HG02884 (cell line): Measurements from ENCODE around the gene PLEKHA5.
"Not testable (repeated sequence)": the region's sequence is repeated elsewhere in the genome, so short reads cannot be mapped to it uniquely, and the experiment has no call there.

Experiments
- ATAC-seq: cut with Tn5 transposase; IDR thresholded peaks from one replicate; pipeline ENCODE4 v1.9.1; 2021; ENCODE audit warnings: mild to moderate bottlenecking, moderate library complexity; ENCODE audit not compliant: unreplicated experiment

Gene PLEKHA5

GRCh38 chr12:19166387-19166786 is 36.9 kb downstream of the PLEKHA5 start:
- no peak for ATAC-seq

- no peak for ATAC-seq
Measured at GRCh38 chr12:19166956-19167355, 37.4 kb downstream of the PLEKHA5 start.

- ATAC-seq: no peak
Measured at GRCh38 chr12:19167708-19168107, 38.2 kb downstream of the PLEKHA5 start.

GRCh38 chr12:19168644-19169043 is 39.1 kb downstream of the PLEKHA5 start:
- ATAC-seq: no peak

- no peak for ATAC-seq
Measured at GRCh38 chr12:19169222-19169621, 39.7 kb downstream of the PLEKHA5 start.

DNA sequence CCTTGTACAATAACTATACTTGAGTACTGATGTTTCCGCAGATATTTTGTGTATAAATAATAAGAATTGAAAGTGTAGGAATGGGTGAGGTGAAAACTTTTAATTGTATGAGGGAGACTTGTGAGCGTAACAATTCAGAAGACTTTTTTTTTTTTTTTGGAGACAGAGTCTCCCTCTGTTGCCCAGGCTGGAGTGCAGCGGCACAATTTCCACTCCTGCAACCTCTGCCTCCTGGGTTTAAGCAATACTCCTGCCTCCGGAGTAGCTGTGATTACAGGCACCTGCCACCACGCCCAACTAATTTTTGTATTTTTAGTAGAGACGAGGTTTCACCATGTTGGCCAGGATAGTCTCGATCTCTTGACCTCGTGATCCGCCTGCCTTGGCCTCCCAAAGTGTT is 40.8 kb downstream of the PLEKHA5 start:
- not testable (repeated sequence) for ATAC-seq

DNA sequence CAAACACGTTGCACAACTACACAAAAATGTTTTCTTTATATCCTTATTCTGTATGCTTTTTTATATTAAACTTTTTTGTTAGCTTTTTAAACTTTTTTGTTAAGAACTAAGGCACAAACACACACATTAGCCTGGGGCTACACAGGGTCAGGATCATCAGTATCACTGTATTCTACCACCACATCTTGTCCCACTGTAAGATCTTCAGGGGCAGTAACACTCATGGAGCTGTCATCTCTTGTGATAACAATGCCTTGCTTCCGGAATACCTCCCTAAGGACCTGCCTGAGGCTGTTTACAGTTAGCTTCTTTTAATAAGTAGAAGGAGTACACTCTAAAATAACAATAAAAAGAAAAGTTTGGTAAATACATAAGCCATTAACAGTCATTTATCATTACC is 42.2 kb downstream of the PLEKHA5 start:
- no peak for ATAC-seq

GRCh38 chr12:19177754-19178153 is 48.2 kb downstream of the PLEKHA5 start:
- no peak for ATAC-seq

GRCh38 chr12:19179986-19180385 is 50.5 kb downstream of the PLEKHA5 start:
- ATAC-seq: no peak

GRCh38 chr12:19181666-19182426 is 52.3 kb downstream of the PLEKHA5 start:
- no peak for ATAC-seq

DNA sequence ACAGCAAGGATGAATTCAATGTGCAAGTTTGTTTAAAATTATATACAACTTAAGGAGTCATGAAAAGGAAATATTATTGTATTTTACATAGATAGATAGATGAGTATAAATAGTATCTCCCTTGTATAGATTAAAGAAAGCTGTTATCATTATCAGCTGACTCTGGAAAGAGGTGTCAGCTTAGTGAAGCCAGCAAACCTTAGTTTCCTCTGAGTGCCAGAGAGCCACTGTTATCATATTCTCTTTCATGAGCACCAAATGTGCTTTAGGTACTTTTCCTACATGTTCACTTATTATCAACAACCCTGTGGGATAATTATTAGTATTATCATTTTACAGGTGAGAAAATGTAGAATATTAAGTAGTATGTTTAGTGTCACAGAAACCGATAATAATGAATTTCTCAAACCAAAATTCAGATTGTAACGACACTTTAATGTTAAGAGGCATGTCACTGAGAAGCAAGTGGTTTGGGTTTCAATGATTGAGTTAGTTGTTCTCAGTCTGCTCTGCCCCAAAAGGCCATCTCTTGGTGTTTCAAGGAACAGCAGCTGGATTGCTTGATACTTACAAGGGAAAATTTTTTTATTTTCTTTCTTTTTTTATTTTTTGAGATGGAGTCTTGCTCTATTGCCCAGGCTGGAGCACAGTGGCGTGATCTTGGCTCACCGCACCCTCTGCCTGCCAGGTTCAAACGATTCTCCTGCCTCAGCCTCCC is 53.7 kb downstream of the PLEKHA5 start:
- no peak for ATAC-seq

- no peak for ATAC-seq
Measured at GRCh38 chr12:19185262-19185929, 55.9 kb downstream of the PLEKHA5 start.

DNA sequence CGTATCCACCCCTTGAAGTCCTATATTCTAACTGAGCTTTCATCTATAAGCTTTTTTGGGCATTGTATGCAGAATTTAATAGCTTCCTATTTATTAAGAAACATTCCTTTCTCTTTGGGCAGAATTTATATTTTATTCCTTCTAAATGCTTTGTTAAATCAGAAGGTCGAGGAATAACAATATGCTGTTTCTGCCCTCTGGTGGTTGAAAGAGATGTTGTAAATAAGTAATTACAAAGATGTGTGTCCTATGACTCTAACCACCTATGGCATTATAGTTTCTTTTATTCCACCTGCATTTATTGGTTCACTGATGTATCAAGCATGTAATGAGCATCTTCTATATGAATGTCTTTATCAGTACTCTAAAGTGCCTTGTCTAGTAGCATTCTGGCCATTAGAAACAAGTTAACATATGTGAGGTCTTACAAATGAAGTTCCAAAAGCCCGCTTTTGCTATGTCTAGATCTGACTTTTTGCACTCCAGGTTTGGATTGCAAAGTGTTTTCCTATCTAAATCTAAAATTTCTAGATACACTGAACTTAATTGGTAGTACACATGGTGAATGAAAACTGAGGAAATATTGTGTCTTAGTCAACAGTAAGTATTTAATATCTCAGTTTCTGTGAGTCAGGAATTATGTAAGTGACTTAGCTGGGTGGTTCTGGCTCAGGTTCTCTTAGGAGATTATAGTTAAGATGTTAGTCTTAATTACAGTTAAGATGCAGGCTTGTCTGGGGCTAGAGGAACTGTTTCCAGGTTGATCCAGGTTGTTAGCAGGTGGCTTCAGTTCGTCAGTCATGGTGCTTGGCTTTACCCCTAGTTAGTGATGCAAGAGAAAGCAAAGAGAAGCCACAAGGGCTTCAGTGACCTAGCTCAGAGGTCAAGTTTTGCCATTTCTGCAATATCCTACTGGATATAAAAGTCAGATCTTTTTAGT is 57.5 kb downstream of the PLEKHA5 start:
- no peak for ATAC-seq

GRCh38 chr12:19189522-19189921 is 60.0 kb downstream of the PLEKHA5 start:
- no peak for ATAC-seq

DNA sequence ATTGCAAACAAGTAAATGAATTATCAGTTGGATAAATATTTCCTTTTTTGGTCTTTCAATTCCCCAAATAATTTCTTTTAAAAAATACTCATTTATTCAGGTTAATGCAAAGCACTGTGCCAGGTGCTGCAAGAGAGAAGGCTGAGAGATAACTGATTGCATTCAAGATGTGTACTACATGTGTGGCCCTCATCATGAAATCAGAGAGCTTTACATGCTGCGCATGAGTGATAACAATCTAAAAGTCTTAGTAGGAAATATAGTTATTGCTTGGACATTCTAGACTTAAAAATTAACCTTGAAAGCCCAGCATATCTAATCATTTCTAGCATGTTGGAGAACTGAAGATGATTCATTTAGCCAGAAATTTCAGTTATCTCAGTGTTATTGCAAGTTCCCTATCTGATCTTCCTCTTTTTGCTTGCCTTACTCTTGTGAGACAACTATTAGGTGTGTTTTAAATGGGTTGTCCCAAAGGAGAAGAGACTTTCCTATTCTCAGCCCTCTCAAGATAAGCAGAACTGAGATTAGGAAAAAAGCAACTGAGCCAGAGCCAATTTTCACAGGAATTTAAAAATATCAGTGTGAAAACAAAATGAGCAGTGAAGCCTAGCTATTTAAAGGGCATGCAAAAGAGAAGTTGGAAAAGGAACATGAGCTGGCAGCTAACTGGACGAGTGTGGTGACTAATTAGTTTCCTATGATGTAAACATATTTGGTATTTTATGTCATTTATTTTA is 60.9 kb downstream of the PLEKHA5 start:
- ATAC-seq: no peak

- ATAC-seq: no peak
Measured at GRCh38 chr12:19191089-19191488, 61.6 kb downstream of the PLEKHA5 start.

DNA sequence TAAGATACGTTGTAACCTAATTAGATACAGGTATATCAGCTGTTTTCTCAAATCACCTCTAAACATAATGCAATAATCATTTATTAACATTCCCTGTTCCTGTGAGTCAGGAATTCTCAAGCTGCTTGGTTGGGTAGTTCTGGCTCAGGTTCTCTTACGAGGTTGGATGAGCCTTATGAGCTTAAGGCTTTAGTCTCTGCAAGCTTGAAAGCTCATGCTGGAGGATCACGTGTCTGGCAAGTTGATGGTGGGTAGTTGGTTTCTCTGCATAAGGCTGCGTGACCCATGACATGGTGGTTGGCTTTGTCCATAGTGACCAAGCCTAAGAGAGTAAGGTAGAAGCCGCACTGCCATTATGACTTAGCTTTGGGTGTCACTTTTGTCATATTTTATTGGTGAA is 62.0 kb downstream of the PLEKHA5 start:
- ATAC-seq: no peak

- no peak for ATAC-seq
Measured at GRCh38 chr12:19192710-19193109, 63.2 kb downstream of the PLEKHA5 start.

GRCh38 chr12:19194963-19195362 is 65.4 kb downstream of the PLEKHA5 start:
- ATAC-seq: no peak

- no peak for ATAC-seq
Measured at GRCh38 chr12:19196959-19197630, 67.6 kb downstream of the PLEKHA5 start.
